Hepatocyte (in vitro differentiated cells): Measurements from ENCODE around the gene NRCAM.

Source experiments
- CTCF ChIP-seq: fragments of 200-600 bp; sonication (generic); IDR thresholded peaks from 2 replicates; pipeline ENCODE4 v1.5.1; 2016; ENCODE audit warnings: antibody characterized with exemption, mild to moderate bottlenecking; ENCODE audit not compliant: poor library complexity
- EZH2 ChIP-seq: fragments of 200-600 bp; sonication (generic); IDR thresholded peaks from 2 replicates; pipeline ENCODE4 v1.6.1; 2016; ENCODE audit warnings: antibody characterized with exemption, mild to moderate bottlenecking, borderline replicate concordance
- EZH2phosphoT487 ChIP-seq: fragments of 200-600 bp; sonication (generic); IDR thresholded peaks from one replicate; pipeline ENCODE4 v1.6.1; 2018; ENCODE audit warnings: antibody characterized with exemption, mild to moderate bottlenecking, low read depth, moderate library complexity; ENCODE audit not compliant: unreplicated experiment, severe bottlenecking

GRCh38 chr7:108380517-108380916 is 75.7 kb downstream of the NRCAM start:
- TF ChIP-seq CTCF (no peak), EZH2 (no peak), EZH2phosphoT487 (no peak)
